Measurements from ENCODE around the gene ATP8B1. TPM values are rescaled to one million over a fixed set of nuclear protein-coding genes. Genes with fewer than 3 reads are reported as not detected.

The ATP8B1 gene
- total and polyA plus RNA-seq, 8 donors = 14.4 to 189 (median 53.3) TPM

DNA sequence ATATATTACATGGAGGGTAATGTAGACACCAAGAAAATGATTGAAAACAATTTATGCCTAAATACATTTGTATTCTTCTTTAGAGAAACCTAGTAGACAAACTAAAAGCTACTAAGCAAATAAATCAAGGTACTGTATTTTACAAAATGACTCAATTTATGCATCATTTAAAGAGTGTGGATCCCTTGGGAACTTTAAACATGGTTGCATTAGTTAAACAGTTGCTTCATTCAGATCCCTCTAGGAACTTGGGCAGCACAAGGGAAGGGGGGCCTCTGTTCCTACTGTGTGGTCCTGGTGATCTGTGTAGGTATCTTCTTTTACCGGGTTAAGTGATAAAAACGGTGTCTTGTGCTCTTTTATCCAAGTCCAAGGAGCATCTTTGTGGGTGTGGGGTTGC is 31.5 kb upstream of the ATP8B1 start:
- H3K9me3 ChIP-seq = no peaks in the 10 kb centered on the region
- H3K4me1 ChIP-seq = peaks cover 0 to 8% (median 2%) of the 10 kb centered on the region in 4 donors
- 85 to 97% (median 96%) methylated on average over 2 of the region's 2 CpGs for WGBS, 5 donors
- no peak for DNase-seq
- H3K27me3 ChIP-seq = no peaks in the 10 kb centered on the region
- intact Hi-C loops (cut with DNase I; ENCODE audit: low total_unique reads) = no loop called here
- H3K36me3 ChIP-seq = no peaks in the 10 kb centered on the region
- TF ChIP-seq EP300 (IDR thresholded peaks at IDR 0.05) = no peak
- TF ChIP-seq POLR2A (IDR thresholded peaks at IDR 0.05) = no peak
- TF ChIP-seq POLR2AphosphoS5 (IDR thresholded peaks at IDR 0.05) = no peak
- TF ChIP-seq, protein P1, sequence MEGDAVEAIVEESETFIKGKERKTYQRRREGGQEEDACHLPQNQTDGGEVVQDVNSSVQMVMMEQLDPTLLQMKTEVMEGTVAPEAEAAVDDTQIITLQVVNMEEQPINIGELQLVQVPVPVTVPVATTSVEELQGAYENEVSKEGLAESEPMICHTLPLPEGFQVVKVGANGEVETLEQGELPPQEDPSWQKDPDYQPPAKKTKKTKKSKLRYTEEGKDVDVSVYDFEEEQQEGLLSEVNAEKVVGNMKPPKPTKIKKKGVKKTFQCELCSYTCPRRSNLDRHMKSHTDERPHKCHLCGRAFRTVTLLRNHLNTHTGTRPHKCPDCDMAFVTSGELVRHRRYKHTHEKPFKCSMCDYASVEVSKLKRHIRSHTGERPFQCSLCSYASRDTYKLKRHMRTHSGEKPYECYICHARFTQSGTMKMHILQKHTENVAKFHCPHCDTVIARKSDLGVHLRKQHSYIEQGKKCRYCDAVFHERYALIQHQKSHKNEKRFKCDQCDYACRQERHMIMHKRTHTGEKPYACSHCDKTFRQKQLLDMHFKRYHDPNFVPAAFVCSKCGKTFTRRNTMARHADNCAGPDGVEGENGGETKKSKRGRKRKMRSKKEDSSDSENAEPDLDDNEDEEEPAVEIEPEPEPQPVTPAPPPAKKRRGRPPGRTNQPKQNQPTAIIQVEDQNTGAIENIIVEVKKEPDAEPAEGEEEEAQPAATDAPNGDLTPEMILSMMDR (IDR thresholded peaks at IDR 0.05) = no peak
- no peak overlapping the region for H3K4me3 ChIP-seq
- H3K27ac ChIP-seq = no peak overlapping the region

DNA sequence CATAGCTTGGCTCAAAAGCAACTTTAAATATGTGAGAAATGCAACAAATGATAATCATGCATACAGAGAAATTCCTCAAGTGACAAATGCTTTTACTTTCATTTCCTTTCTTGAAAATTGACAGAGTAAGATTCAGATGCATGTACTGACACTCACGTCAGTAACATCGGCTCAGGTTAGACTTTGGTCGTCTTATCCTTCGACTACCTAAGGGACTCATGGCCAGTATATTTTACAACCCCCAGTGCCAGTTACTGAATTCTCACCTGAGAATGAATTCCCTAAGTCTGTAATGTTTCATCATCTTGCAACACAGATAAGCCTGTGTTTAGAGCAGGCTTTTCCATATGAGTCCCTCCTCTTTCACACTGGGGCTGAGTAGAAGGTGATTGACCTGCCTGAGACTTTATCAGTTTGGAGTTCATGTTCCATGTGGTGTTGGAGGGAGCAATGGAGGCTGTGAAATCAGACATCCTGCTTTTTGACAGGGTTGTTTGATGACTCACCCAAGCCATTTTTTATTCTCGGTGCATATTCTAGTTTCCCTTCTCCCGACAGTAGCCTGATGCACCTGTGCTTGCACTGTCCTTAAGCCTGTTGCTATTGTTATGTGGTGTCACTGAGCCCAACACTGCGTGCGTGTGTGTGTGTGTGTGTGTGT is 30.5 kb upstream of the ATP8B1 start:
- Histone ChIP-seq H3K27ac (peak overlapping the region in 1 of 5 donors; percentile 52), H3K9me3 (no peaks in the 10 kb centered on the region), H3K4me3 (no peak overlapping the region), H3K36me3 (no peaks in the 10 kb centered on the region), H3K4me1 (peaks cover 0 to 8% (median 2%) of the 10 kb centered on the region in 4 donors), H3K27me3 (no peaks in the 10 kb centered on the region)
- DNase-seq = peak in 1 of 2 donors; percentile 57
- intact Hi-C loops (cut with DNase I; ENCODE audit: low total_unique reads) = no loop called here
- TF ChIP-seq POLR2A (IDR thresholded peaks at IDR 0.05) = no peak
- TF ChIP-seq POLR2AphosphoS5 (IDR thresholded peaks at IDR 0.05) = no peak
- TF ChIP-seq EP300 (IDR thresholded peaks at IDR 0.05) = no peak
- TF ChIP-seq, protein P1 (IDR thresholded peaks at IDR 0.05) = no peak
- WGBS, 5 donors = 43 to 65% (median 55%) methylated on average over 8 of the region's 8 CpGs

- 90 to 97% (median 94%) methylated on average over 2 of the region's 2 CpGs for WGBS, 5 donors
- no peaks in the 10 kb centered on the region for H3K9me3 ChIP-seq
- peaks cover 0 to 8% (median 2%) of the 10 kb centered on the region in 4 donors for H3K4me1 ChIP-seq
- H3K27me3 ChIP-seq = no peaks in the 10 kb centered on the region
- TF ChIP-seq POLR2A (IDR thresholded peaks at IDR 0.05) (no peak), EP300 (IDR thresholded peaks at IDR 0.05) (no peak), POLR2AphosphoS5 (IDR thresholded peaks at IDR 0.05) (no peak)
- H3K4me3 ChIP-seq = no peak overlapping the region
- DNase-seq = no peak
- H3K36me3 ChIP-seq = no peaks in the 10 kb centered on the region
- intact Hi-C loops (cut with DNase I; ENCODE audit: low total_unique reads) = no loop called here
- H3K27ac ChIP-seq = no peak overlapping the region
Observed at GRCh38 chr18:57832730-57833129, 29.6 kb upstream of the ATP8B1 start.

DNA sequence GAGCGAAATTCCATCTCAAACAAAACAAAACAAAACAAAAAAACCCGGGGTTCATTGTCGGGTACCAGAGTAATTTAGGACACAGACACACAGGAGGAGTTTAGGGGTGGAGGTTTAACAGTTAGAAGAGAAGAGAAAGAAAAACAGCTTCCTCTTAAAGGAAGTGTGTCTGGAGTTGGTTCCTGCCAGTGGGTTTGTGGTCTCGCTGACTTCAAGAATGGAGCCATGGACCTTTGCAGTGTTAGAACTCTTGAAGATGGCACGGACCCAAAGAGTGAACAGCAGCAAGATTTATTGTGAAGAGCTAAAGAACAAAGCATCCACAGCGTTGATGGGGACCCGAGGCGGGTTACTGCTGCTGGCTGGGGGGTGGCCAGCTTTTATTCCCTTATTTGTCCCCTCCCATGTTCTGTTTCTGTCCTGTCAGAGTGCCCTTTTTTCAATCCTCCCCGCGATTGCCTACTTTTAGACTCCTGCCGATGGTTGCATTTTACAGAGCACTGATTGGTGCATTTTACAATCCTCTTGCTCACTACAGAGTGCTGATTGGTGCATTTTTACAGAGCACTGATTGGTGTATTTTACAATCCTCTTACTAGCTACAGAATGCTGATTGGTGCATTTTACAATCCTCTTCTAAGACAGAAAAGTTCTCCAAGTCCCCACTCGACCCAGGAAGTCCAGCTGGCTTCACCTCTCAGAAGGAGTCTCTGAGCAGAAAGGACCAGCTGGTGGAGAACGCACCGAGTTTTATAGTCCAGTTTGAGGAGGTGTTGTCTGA is 28.7 kb upstream of the ATP8B1 start:
- TF ChIP-seq, protein P1 (IDR thresholded peaks at IDR 0.05) = no peak
- TF ChIP-seq POLR2AphosphoS5 (IDR thresholded peaks at IDR 0.05) (no peak), POLR2A (IDR thresholded peaks at IDR 0.05) (no peak), EP300 (IDR thresholded peaks at IDR 0.05) (no peak)
- intact Hi-C loops (cut with DNase I; ENCODE audit: low total_unique reads) = no loop called here
- H3K27me3 ChIP-seq = no peaks in the 10 kb centered on the region
- H3K4me3 ChIP-seq = no peak overlapping the region
- no peak for DNase-seq
- no peaks in the 10 kb centered on the region for H3K36me3 ChIP-seq
- no peak overlapping the region for H3K27ac ChIP-seq
- WGBS, 5 donors = 85 to 91% (median 89%) methylated on average over 14 of the region's 14 CpGs
- peaks cover 0 to 8% (median 2%) of the 10 kb centered on the region in 4 donors for H3K4me1 ChIP-seq
- no peaks in the 10 kb centered on the region for H3K9me3 ChIP-seq

All from stomach (tissue), 9 donors.